K562 (cell line): ENCODE measurements around the gene ROBO2.

Experiments
- CHD1 ChIP-seq: fragments of 200-600 bp; sonication (generic); IDR thresholded peaks from one replicate; pipeline ENCODE4 v1.6.1; 2012; ENCODE audit warnings: mild to moderate bottlenecking, moderate library complexity, low read length, inconsistent platforms
- NFE2L1 ChIP-seq: fragments of 450-650 bp; IDR thresholded peaks from 2 replicates; pipeline ENCODE4 v1.6.1; 2016; ENCODE audit warnings: missing genetic modification characterization, low read depth, mild to moderate bottlenecking, missing compliant biosample characterization, moderate library complexity, borderline replicate concordance

- TF ChIP-seq NFE2L1 (tag), result no peak
- TF ChIP-seq CHD1, result no peak
Observed at GRCh38 chr3:77693147-77693546, 653.2 kb downstream of the ROBO2 start.
